Activated gamma-delta T cell treated with anti-CD3 and anti-CD28 coated beads, Interleukin-2, amount 50 U/mL, for 16 hours (primary cell): ENCODE measurements around the gene PDLIM5.
"Not testable (repeated sequence)": the region's sequence is repeated elsewhere in the genome, so short reads cannot be mapped to it uniquely, and the experiment has no call there.

Experiments
- DNase-seq: peaks from one replicate; pipeline ENCODE4 v3.0.0-alpha.2; 2020; ENCODE audit warnings: low read depth

PDLIM5 gene

DNA sequence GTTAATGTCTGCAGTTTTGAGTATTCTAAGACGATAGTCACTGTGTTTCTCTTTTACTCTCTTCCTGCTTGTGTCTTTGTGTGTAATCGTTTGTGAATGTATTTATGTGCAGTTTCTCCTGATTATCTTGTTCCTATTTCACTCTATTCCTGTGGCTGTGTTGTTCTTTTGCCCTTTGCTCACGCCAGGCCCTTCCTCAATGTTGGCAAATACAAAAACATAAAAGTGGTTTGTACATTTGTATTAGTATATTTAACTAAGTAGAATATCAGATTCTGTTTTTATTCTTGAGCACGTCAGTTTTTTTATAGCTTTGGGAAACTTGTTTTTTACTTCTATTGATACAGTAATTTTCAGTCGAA is 198.4 kb downstream of the PDLIM5 start:
- DNase-seq, result no peak

DNA sequence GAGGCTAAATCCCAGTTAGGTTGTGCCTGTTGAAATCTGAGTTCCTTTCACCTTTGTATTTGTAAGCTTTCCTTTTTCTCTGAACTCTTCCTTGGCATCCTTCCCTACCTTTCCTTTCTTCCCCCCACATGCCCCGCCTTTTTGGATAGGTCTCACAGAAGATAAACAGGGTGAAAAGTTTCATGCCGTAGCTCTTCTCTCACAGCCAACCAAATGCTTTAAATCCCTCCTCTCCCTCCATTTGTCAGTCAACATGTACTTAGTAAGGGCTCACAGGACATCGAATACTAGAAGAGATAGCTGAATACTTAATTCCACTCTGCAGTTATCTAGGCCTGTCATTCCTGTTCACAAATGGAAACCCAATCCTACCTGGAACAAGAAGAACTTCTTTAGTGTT is 198.9 kb downstream of the PDLIM5 start:
- no peak for DNase-seq

- no peak for DNase-seq
These were observed 201.4 kb downstream of the PDLIM5 start for GRCh38 chr4:94653095-94653649.

- DNase-seq, result no peak
These were observed 202.4 kb downstream of the PDLIM5 start for GRCh38 chr4:94653984-94654609.

DNA sequence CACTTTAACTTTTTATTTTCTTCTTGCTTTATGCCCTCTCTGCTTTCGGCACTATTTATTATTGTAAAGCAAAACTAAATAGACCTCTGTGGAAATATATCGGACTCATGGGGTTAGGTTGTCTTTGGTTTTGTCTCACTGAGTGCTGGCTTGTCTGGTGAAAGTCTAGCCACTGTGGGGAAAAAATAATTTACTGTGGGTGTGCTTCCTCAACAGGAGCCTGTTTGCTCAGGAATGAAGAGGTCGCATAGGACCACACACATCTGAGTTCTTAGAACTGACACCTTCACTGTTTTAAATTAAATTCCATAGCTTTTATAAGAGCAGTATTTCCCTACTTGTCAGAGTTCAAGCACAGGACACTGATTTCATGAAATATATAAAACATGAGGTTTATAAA is 203.0 kb downstream of the PDLIM5 start:
- no peak for DNase-seq

DNA sequence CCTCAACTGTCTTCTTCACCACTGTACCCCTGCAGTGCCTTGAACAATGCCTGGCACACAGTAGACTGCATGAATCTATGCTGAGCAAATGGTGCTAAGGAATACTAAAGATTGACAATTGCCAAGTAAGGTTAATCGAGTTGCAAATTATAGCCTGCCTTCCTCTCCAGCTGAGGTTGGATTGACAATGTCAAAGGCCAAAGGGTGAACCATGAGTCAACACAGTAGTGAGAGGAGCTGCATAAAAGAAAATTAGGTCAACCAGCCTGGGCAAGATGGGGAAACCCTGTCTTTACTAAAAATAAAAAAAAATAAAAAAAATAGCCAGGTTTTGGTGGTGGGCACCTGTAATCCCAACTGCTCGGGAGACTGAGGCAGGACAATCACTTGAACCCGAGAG is 208.9 kb downstream of the PDLIM5 start:
- no peak for DNase-seq

DNA sequence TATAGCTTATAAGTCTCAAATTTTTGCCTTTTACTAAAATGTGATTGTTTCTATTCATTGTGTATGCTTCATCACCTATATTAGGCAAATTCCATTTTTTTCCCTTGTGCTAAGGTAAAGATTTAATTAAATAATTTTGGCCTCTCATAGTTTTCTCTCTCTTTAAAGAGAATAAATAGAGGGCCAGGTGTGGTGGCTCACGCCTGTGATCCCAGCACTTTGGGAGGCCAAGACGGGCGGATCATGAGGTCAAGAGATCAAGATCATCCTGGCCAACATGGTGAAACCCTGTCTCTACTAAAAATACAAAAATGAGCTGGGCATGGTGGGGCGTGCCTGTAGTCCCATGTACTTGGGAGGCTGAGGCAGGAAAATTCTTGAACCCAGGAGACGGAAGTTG is 213.3 kb downstream of the PDLIM5 start:
- DNase-seq, result not testable (repeated sequence)

GRCh38 chr4:94665500-94666404 is 214.0 kb downstream of the PDLIM5 start:
- no peak for DNase-seq

GRCh38 chr4:94668724-94669123 is 217.0 kb downstream of the PDLIM5 start:
- no peak for DNase-seq

DNA sequence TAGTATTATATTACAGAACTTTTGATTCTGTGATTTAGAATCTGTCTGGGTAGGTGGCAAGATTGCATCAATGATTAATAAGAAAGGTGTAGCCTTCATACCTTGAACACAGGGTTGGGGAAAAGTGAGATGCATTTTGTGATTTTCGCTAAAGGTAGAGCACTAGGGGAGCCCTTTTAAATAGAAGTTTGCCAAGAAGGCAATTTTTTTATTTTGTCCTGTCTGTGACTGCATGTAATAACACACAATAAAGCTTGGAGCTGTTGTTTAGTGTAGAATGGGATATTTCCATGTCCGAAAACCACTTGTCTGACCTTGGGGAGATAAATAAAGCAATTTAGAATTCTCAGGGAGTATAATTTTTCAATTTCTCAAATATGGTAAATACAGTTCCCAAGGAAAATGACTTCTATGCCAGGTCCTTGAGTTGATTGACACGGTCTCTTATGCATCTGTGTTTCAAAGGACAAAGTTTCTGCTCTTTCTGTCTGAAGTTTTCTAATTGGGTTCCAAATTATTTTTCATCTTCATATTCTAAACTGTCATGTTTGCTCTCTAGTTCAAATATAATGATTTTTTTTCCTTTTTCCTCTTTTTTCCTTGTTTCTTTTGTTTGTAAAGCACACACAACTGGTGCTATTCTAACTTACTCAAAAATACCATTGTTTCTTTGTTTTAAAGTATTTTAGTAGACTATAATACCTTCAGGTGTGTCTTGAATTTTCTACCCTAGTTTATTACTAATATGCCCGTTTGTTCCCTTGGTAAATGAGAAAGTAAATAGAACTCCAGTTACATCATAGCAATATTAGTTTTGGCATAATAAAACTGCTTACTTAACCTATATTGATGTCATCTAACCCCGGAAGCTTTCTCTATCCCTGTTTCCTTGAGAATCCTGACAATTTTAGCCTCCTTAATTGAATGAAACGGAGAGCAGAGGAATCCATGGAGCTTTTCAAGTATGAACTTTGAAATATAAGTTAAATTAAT is 218.2 kb downstream of the PDLIM5 start:
- no peak for DNase-seq

DNA sequence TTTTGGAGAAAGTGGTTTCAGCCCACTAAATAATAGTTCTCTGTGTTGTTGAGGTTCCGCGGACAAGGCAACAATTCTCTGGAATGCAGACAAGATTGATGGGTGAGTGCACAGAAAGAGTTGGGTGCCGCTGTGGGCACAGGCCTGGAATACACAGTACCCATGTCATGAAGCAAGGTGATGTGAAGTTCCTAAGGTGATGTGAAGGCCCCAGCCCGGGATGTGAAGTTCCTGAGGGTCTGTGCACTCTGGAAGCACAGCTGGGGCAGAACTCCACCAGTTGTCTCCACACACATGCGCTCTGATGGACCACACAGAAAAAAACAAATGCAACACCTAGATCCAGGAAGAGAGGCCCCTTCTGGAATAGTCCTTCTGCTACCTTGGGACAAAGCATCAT is 219.4 kb downstream of the PDLIM5 start:
- no peak for DNase-seq

DNA sequence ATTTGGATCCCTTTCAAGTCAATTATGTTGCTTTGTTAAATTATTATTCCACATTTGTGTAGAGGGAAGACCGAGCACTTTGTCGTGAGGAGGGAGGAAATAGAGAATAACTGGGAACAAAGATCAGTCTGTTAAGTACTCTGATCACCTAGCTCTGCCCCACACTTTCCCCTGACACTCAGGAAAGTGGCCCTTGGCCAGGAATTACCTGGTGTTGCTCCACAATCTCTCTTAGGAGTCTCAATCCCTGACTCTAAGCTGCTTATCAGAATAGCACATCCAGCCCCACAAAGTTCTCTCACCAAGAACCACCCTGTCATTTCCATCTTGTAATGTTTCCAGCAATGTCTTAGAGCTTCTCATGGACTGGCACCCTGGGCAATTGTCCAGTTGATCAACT is 222.2 kb downstream of the PDLIM5 start:
- DNase-seq, result no peak

GRCh38 chr4:94676970-94677369 is 225.2 kb downstream of the PDLIM5 start:
- DNase-seq, result no peak

DNA sequence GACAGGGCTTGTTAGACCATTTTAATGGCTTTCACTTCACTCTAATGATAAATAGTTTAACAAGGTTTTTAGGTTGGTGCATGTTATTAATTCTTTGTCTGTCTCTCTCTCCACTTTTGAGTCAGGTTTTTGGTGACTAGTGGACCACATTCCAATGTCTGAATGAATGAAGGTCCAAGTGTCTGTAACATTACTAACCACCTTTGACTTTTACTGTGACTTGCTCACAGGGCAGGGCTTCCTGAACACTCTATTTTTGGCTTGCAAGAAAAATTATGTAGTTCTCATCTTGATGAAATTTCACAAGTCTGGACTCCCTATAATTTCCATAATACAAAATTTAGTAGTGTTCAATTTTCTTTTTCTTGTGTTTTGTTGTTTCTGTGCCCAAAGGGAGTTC is 227.2 kb downstream of the PDLIM5 start:
- no peak for DNase-seq

GRCh38 chr4:94680176-94680862 is 228.6 kb downstream of the PDLIM5 start:
- no peak for DNase-seq

- no peak for DNase-seq
These were observed 234.3 kb downstream of the PDLIM5 start for GRCh38 chr4:94686086-94686485.

GRCh38 chr4:94689155-94689860 is 237.6 kb downstream of the PDLIM5 start:
- DNase-seq, result no peak

DNA sequence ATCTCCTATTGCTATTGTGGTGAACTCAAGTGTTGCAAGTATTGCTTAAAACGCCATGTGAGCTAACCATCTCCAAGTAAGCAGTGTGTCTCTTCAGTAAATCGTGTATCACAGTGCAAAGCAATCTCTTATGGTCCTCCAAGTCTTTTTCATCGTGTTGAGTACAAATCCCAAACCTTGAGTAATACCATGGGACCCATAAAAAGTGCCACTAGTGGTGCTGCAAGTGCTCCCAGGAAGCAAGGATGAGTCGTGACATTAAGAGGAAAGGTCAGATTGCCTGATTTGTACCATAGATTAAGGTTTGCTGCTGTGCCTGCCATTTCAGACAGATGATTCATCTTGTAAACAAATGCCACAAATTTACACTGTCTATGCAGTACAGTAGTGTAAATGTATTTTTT is 239.1 kb downstream of the PDLIM5 start:
- DNase-seq, result no peak

DNA sequence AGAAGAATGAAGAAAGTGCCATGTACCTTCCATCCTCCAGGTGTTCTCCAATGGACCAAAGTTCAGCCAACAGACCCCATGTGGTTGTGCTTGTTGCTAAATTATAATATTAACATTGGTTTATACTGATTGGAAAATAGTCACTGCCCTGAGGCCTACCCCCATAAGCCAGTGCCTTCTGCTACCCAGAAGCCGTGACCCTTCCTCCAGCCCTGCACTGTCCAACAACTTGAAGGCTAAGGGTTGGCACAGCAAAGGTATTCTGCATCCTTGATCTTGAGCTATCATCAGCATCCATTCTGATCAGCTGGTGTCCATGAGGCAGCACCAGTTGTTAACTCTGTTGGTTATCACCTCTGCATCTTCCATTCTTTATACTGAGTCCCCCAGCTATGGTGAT is 239.8 kb downstream of the PDLIM5 start:
- no peak for DNase-seq

- no peak for DNase-seq
These were observed 243.6 kb downstream of the PDLIM5 start for GRCh38 chr4:94695384-94695783.

DNA sequence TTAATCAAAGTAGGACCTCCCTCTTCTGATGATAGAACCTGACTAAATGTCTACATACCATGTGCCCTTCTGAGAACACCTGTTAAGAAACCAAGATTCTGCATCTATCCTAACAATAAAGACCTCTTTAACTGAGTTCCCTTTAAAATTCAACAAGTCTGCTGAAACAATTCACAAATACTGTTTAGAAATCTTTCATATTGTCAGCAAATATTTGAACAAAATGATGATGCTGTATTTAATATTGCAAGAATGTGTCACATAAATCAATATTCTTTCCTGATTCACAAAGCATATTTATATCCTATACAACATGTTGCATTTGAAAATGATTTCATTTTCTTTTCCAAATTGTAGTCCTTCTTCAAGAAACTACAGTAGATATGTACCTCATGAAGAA is 246.4 kb downstream of the PDLIM5 start:
- DNase-seq, result no peak
